Measurements from ENCODE around the gene HS2ST1.

The HS2ST1 gene

GRCh38 chr1:87104140-87104539 lies 189.7 kb downstream of the HS2ST1 start:
- no peaks in the 10 kb centered on the region for H3K4me1 ChIP-seq (ENCODE audit: insufficient read depth, low read length, poor library complexity, severe bottlenecking)
- peaks cover 3% of the 10 kb centered on the region; the same call in 1 of the 2 replicates for H3K36me3 ChIP-seq (ENCODE audit: insufficient read depth, low read length)
- H3K4me2 ChIP-seq (ENCODE audit: low read depth, low read length, poor library complexity, severe bottlenecking) = no peak overlapping the region
- no peak overlapping the region for H3K9ac ChIP-seq (ENCODE audit: low read depth, low read length, poor library complexity, severe bottlenecking)
- H3K79me2 ChIP-seq (ENCODE audit: insufficient read depth, low read length) = no peaks in the 10 kb centered on the region
- H3K9me3 ChIP-seq (ENCODE audit: insufficient read depth, low read depth, low read length) = no peaks in the 10 kb centered on the region; the same call in 1 of the 2 replicates
- H3K27me3 ChIP-seq (ENCODE audit: insufficient read depth, low read length, poor library complexity, severe bottlenecking) = no peaks in the 10 kb centered on the region
- no peak overlapping the region for H3K4me3 ChIP-seq (ENCODE audit: low read length, poor library complexity, severe bottlenecking)
- no peak overlapping the region for H2AFZ ChIP-seq (ENCODE audit: low read length)
- H3K9me2 ChIP-seq (replicated peaks; ENCODE audit: low read depth, low read length) = no peaks in the 10 kb centered on the region
- no peaks in the 10 kb centered on the region for H4K20me1 ChIP-seq (ENCODE audit: insufficient read depth, low read length, poor library complexity, severe bottlenecking)
- H3F3A ChIP-seq (ENCODE audit: low read depth) = no peaks in the 10 kb centered on the region
- no peak for TF ChIP-seq CTCF (conservative IDR thresholded peaks at IDR 0.05; ENCODE audit: low read length)
- no peak for TF ChIP-seq EZH2phosphoT487 (IDR thresholded peaks at IDR 0.05; ENCODE audit: borderline replicate concordance)

GRCh38 chr1:87104945-87105344 lies 190.5 kb downstream of the HS2ST1 start:
- H3K79me2 ChIP-seq (ENCODE audit: insufficient read depth, low read length) = no peaks in the 10 kb centered on the region
- H3F3A ChIP-seq (ENCODE audit: low read depth) = no peaks in the 10 kb centered on the region
- no peaks in the 10 kb centered on the region for H3K4me1 ChIP-seq (ENCODE audit: insufficient read depth, low read length, poor library complexity, severe bottlenecking)
- no peaks in the 10 kb centered on the region; the same call in 1 of the 2 replicates for H3K9me3 ChIP-seq (ENCODE audit: insufficient read depth, low read depth, low read length)
- no peak overlapping the region for H3K9ac ChIP-seq (ENCODE audit: low read depth, low read length, poor library complexity, severe bottlenecking)
- H3K4me2 ChIP-seq (ENCODE audit: low read depth, low read length, poor library complexity, severe bottlenecking) = no peak overlapping the region
- no peaks in the 10 kb centered on the region for H4K20me1 ChIP-seq (ENCODE audit: insufficient read depth, low read length, poor library complexity, severe bottlenecking)
- H2AFZ ChIP-seq (ENCODE audit: low read length) = no peak overlapping the region
- no peaks in the 10 kb centered on the region for H3K27me3 ChIP-seq (ENCODE audit: insufficient read depth, low read length, poor library complexity, severe bottlenecking)
- TF ChIP-seq EZH2phosphoT487 (IDR thresholded peaks at IDR 0.05; ENCODE audit: borderline replicate concordance) = no peak
- no peak for TF ChIP-seq CTCF (conservative IDR thresholded peaks at IDR 0.05; ENCODE audit: low read length)
- no peaks in the 10 kb centered on the region for H3K9me2 ChIP-seq (replicated peaks; ENCODE audit: low read depth, low read length)
- peaks cover 3% of the 10 kb centered on the region; the same call in 1 of the 2 replicates for H3K36me3 ChIP-seq (ENCODE audit: insufficient read depth, low read length)
- no peak overlapping the region for H3K4me3 ChIP-seq (ENCODE audit: low read length, poor library complexity, severe bottlenecking)

GRCh38 chr1:87106144-87106543 lies 191.7 kb downstream of the HS2ST1 start:
- Histone ChIP-seq H4K20me1 (ENCODE audit: insufficient read depth, low read length, poor library complexity, severe bottlenecking) (no peaks in the 10 kb centered on the region), H2AFZ (ENCODE audit: low read length) (no peak overlapping the region), H3K4me2 (ENCODE audit: low read depth, low read length, poor library complexity, severe bottlenecking) (no peak overlapping the region), H3K79me2 (ENCODE audit: insufficient read depth, low read length) (no peaks in the 10 kb centered on the region), H3K4me1 (ENCODE audit: insufficient read depth, low read length, poor library complexity, severe bottlenecking) (no peaks in the 10 kb centered on the region), H3K9me3 (ENCODE audit: insufficient read depth, low read depth, low read length) (no peaks in the 10 kb centered on the region), H3K36me3 (ENCODE audit: insufficient read depth, low read length) (no peaks in the 10 kb centered on the region; the same call in 1 of the 2 replicates), H3K9ac (ENCODE audit: low read depth, low read length, poor library complexity, severe bottlenecking) (no peak overlapping the region), H3K27me3 (ENCODE audit: insufficient read depth, low read length, poor library complexity, severe bottlenecking) (no peaks in the 10 kb centered on the region), H3F3A (ENCODE audit: low read depth) (no peaks in the 10 kb centered on the region), H3K4me3 (ENCODE audit: low read length, poor library complexity, severe bottlenecking) (no peak overlapping the region), H3K9me2 (replicated peaks; ENCODE audit: low read depth, low read length) (no peaks in the 10 kb centered on the region)
- no peak for TF ChIP-seq EZH2phosphoT487 (IDR thresholded peaks at IDR 0.05; ENCODE audit: borderline replicate concordance)
- TF ChIP-seq CTCF (conservative IDR thresholded peaks at IDR 0.05; ENCODE audit: low read length) = no peak
